Liver (tissue), 3 donors: ENCODE measurements around the gene ANOS1.

Experiments
- ATF3 ChIP-seq: IDR thresholded peaks from 2 replicates; pipeline ENCODE4 v1.6.1; 2016; ENCODE audit warnings: antibody characterized with exemption
- EGR1 ChIP-seq, 2 donors: IDR thresholded peaks; 2 replicates each; pipeline ENCODE4 v1.6.1; 2016 to 2018; ENCODE audit warnings: antibody characterized with exemption in 2 of 2, low read depth in 2 of 2
- GABPA ChIP-seq, 2 donors: IDR thresholded peaks in 1 of 2; conservative IDR thresholded peaks in 1 of 2; 2 replicates each; pipeline ENCODE4 v1.6.1; 2016; ENCODE audit warnings: antibody characterized with exemption in 2 of 2, mild to moderate bottlenecking in 1 of 2, moderate library complexity in 1 of 2
- MAX ChIP-seq: IDR thresholded peaks from 2 replicates; pipeline ENCODE4 v1.6.1; 2016; ENCODE audit warnings: antibody characterized with exemption
- NR2F2 ChIP-seq: IDR thresholded peaks from 2 replicates; pipeline ENCODE4 v1.6.1; 2016; ENCODE audit warnings: antibody characterized with exemption
- RAD21 ChIP-seq, 2 donors: IDR thresholded peaks; 2 replicates each; pipeline ENCODE4 v1.6.1; 2016; ENCODE audit warnings: antibody characterized with exemption in 2 of 2, mild to moderate bottlenecking in 2 of 2
- RXRA ChIP-seq, 2 donors: IDR thresholded peaks; 2 replicates each; pipeline ENCODE4 v1.6.1; 2017 to 2018; ENCODE audit warnings: antibody characterized with exemption in 2 of 2, mild to moderate bottlenecking in 1 of 2
- SP1 ChIP-seq: IDR thresholded peaks from 2 replicates; pipeline ENCODE4 v1.6.1; 2018; ENCODE audit warnings: antibody characterized with exemption, mild to moderate bottlenecking
- TAF1 ChIP-seq: conservative IDR thresholded peaks from 2 replicates; pipeline ENCODE4 v1.6.1; 2016; ENCODE audit warnings: antibody characterized with exemption, mild to moderate bottlenecking
- YY1 ChIP-seq: IDR thresholded peaks from 2 replicates; pipeline ENCODE4 v1.6.1; 2016; ENCODE audit warnings: antibody characterized with exemption, mild to moderate bottlenecking
- ZBTB33 ChIP-seq: IDR thresholded peaks from 2 replicates; pipeline ENCODE4 v1.6.1; 2016; ENCODE audit warnings: antibody characterized with exemption
- TF ChIP-seq, protein P1 (sequence below): fragments of 150-350 bp; IDR thresholded peaks from 2 replicates; pipeline ENCODE4 v1.5.1; 2017; ENCODE audit warnings: improper control_type of control experiment, low read depth, low read length; ENCODE audit not compliant: missing input control
- TF ChIP-seq, protein P2 (sequence below): IDR thresholded peaks from 2 replicates; pipeline ENCODE4 v1.6.1; 2016; ENCODE audit warnings: antibody characterized with exemption, mild to moderate bottlenecking
- donor health status: healthy.
- donor health status: healthy.

DNA sequence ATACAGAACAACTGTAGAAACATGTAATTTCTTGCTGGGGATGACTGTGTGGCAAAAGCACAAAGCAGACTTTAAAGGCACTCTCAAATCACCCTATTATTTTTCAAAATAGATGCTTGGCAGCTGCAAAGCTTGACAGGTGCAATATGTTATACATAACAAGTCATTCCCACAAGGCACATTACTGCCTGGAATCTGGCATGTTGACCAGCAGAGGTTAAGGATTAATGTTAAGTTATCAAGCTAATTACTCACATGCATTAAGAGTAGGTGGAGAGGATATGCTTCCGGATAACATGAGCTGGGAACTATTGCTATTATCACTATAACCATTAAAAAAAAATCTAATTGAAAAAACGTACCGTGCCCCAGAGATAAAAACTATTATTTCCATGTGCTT, 17.8 kb downstream of the ANOS1 start:
- no peak for TF ChIP-seq RAD21 (IDR thresholded peaks at IDR 0.05)
- TF ChIP-seq RXRA (IDR thresholded peaks at IDR 0.05): no peak
- no peak for TF ChIP-seq ZBTB33
- TF ChIP-seq, protein P1, sequence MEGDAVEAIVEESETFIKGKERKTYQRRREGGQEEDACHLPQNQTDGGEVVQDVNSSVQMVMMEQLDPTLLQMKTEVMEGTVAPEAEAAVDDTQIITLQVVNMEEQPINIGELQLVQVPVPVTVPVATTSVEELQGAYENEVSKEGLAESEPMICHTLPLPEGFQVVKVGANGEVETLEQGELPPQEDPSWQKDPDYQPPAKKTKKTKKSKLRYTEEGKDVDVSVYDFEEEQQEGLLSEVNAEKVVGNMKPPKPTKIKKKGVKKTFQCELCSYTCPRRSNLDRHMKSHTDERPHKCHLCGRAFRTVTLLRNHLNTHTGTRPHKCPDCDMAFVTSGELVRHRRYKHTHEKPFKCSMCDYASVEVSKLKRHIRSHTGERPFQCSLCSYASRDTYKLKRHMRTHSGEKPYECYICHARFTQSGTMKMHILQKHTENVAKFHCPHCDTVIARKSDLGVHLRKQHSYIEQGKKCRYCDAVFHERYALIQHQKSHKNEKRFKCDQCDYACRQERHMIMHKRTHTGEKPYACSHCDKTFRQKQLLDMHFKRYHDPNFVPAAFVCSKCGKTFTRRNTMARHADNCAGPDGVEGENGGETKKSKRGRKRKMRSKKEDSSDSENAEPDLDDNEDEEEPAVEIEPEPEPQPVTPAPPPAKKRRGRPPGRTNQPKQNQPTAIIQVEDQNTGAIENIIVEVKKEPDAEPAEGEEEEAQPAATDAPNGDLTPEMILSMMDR: no peak
- TF ChIP-seq, protein P2, sequence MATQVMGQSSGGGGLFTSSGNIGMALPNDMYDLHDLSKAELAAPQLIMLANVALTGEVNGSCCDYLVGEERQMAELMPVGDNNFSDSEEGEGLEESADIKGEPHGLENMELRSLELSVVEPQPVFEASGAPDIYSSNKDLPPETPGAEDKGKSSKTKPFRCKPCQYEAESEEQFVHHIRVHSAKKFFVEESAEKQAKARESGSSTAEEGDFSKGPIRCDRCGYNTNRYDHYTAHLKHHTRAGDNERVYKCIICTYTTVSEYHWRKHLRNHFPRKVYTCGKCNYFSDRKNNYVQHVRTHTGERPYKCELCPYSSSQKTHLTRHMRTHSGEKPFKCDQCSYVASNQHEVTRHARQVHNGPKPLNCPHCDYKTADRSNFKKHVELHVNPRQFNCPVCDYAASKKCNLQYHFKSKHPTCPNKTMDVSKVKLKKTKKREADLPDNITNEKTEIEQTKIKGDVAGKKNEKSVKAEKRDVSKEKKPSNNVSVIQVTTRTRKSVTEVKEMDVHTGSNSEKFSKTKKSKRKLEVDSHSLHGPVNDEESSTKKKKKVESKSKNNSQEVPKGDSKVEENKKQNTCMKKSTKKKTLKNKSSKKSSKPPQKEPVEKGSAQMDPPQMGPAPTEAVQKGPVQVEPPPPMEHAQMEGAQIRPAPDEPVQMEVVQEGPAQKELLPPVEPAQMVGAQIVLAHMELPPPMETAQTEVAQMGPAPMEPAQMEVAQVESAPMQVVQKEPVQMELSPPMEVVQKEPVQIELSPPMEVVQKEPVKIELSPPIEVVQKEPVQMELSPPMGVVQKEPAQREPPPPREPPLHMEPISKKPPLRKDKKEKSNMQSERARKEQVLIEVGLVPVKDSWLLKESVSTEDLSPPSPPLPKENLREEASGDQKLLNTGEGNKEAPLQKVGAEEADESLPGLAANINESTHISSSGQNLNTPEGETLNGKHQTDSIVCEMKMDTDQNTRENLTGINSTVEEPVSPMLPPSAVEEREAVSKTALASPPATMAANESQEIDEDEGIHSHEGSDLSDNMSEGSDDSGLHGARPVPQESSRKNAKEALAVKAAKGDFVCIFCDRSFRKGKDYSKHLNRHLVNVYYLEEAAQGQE: no peak
- no peak for TF ChIP-seq SP1
- TF ChIP-seq MAX: no peak
- TF ChIP-seq NR2F2: no peak
- no peak for TF ChIP-seq EGR1 (IDR thresholded peaks at IDR 0.05; ENCODE audit: low read depth in 2 of 2)
- no peak for TF ChIP-seq ATF3
- no peak for TF ChIP-seq TAF1
- no peak for TF ChIP-seq GABPA (IDR thresholded peaks at IDR 0.05 in 1 of 2, conservative IDR thresholded peaks at IDR 0.05 in 1 of 2)
- no peak for TF ChIP-seq YY1
